ENCODE data around the gene RPLP2. TPM values are rescaled to one million over a fixed set of nuclear protein-coding genes. Genes with fewer than 3 reads are reported as not detected.
A peak's percentile ranks its signal among the peaks of the same experiment; 100 is the strongest.

The RPLP2 gene
- 1,000 to 10,000 TPM; 1,532 to 1,781 (median 1,709) TPM for total RNA-seq (2021; fragmentation: NEBNext Ultra II Directional; extraction: Animal tissue kit (Norgen Biotek cat#: 25700))
- long read RNA-seq, transcript RPLP2-207 (4 exons, 637 nt): minor isoform, 17 of 1,388 reads
- long read RNA-seq, transcript RPLP2-201 (5 exons, 781 nt): major isoform, 1,296 of 1,388 reads
- long read RNA-seq, partial matches to known transcripts: 9 of 1,388 reads
- long read RNA-seq, other reads (novel, unspliced or antisense): 66 of 1,388 reads

GRCh38 chr11:809287-810039 lies at the start of gene RPLP2:
TSS of gene RPLP2 (plus strand) at chr11:809967. CDS start at chr11:810235, 268 bp downstream.
- TF ChIP-seq CTCF (IDR thresholded peaks at IDR 0.05): no peak
- H3K27ac Mint-ChIP-seq: peak within 1 kb of the TSS; percentile 100
- DNase-seq: peak; percentile 95
- no peaks in the 10 kb centered on the region for H3K9me3 Mint-ChIP-seq
- H3K36me3 Mint-ChIP-seq (ENCODE audit: low read depth): peaks cover 30% of the 10 kb centered on the region
- peaks cover 34% of the 10 kb centered on the region for H3K4me1 Mint-ChIP-seq (ENCODE audit: low read depth)
- H3K27me3 Mint-ChIP-seq (ENCODE audit: insufficient read depth): peaks cover 18% of the 10 kb centered on the region
- peak within 1 kb of the TSS; percentile 98 for H3K4me3 Mint-ChIP-seq

- H3K27me3 Mint-ChIP-seq (ENCODE audit: insufficient read depth): peaks cover 17% of the 10 kb centered on the region
- DNase-seq: no peak
- H3K4me3 Mint-ChIP-seq: no peak overlapping the region
- H3K9me3 Mint-ChIP-seq: no peaks in the 10 kb centered on the region; the same call in 1 of the 2 replicates
- peaks cover 17% of the 10 kb centered on the region for H3K4me1 Mint-ChIP-seq (ENCODE audit: low read depth)
- peak overlapping the region; percentile 42; the same call in 1 of the 2 replicates for H3K27ac Mint-ChIP-seq
- no peak for TF ChIP-seq CTCF (IDR thresholded peaks at IDR 0.05)
- H3K36me3 Mint-ChIP-seq (ENCODE audit: low read depth): peaks cover 18% of the 10 kb centered on the region
Measured at GRCh38 chr11:760236-760635, 49.5 kb upstream of the RPLP2 start.

GRCh38 chr11:761526-762108 lies 48.1 kb upstream of the RPLP2 start:
- no peaks in the 10 kb centered on the region; the same call in 1 of the 2 replicates for H3K9me3 Mint-ChIP-seq
- H3K27me3 Mint-ChIP-seq (ENCODE audit: insufficient read depth): peaks cover 16% of the 10 kb centered on the region
- H3K4me3 Mint-ChIP-seq: no peak overlapping the region
- no peak for DNase-seq
- peaks cover 18% of the 10 kb centered on the region for H3K36me3 Mint-ChIP-seq (ENCODE audit: low read depth)
- H3K27ac Mint-ChIP-seq: peak overlapping the region; percentile 93
- no peak for TF ChIP-seq CTCF (IDR thresholded peaks at IDR 0.05)
- peaks cover 17% of the 10 kb centered on the region for H3K4me1 Mint-ChIP-seq (ENCODE audit: low read depth)

- TF ChIP-seq CTCF (IDR thresholded peaks at IDR 0.05): peak; percentile 73
- DNase-seq: peak; percentile 94
- no peaks in the 10 kb centered on the region; the same call in 1 of the 2 replicates for H3K9me3 Mint-ChIP-seq
- peak overlapping the region; percentile 93 for H3K27ac Mint-ChIP-seq
- peaks cover 17% of the 10 kb centered on the region for H3K4me1 Mint-ChIP-seq (ENCODE audit: low read depth)
- peak overlapping the region; percentile 49 for H3K4me3 Mint-ChIP-seq
- peaks cover 16% of the 10 kb centered on the region for H3K27me3 Mint-ChIP-seq (ENCODE audit: insufficient read depth)
- H3K36me3 Mint-ChIP-seq (ENCODE audit: low read depth): peaks cover 11% of the 10 kb centered on the region
Measured at GRCh38 chr11:762421-763072, 47.2 kb upstream of the RPLP2 start.

GRCh38 chr11:763073-763463 lies 46.7 kb upstream of the RPLP2 start:
- peak overlapping the region; percentile 93 for H3K27ac Mint-ChIP-seq
- H3K4me1 Mint-ChIP-seq (ENCODE audit: low read depth): peaks cover 17% of the 10 kb centered on the region
- peak overlapping the region; percentile 49 for H3K4me3 Mint-ChIP-seq
- peaks cover 8% of the 10 kb centered on the region; the same call in 1 of the 2 replicates for H3K36me3 Mint-ChIP-seq (ENCODE audit: low read depth)
- no peaks in the 10 kb centered on the region; the same call in 1 of the 2 replicates for H3K9me3 Mint-ChIP-seq
- H3K27me3 Mint-ChIP-seq (ENCODE audit: insufficient read depth): peaks cover 16% of the 10 kb centered on the region
- no peak for DNase-seq
- no peak for TF ChIP-seq CTCF (IDR thresholded peaks at IDR 0.05)

All from HFFc6 (cell line).